ENCODE measurements around the gene PCDHGA10. TPM values are rescaled to one million over a fixed set of nuclear protein-coding genes. Genes with fewer than 3 reads are reported as not detected.
A peak's percentile ranks its signal among the peaks of the same experiment; 100 is the strongest.

The PCDHGA10 gene
- total and polyA plus RNA-seq, 9 of the 15 experiments (the other 6 are each of a cell fraction or from before 2014, with no cell fraction given) = 0.01 to 0.11 (median 0.05) TPM

- WGBS (ENCODE audit: insufficient coverage, low coverage, missing lambda C conversion rate) = 11% methylated on average over 22 of the region's 27 CpGs
- peaks cover 2% of the 10 kb centered on the region; the same call in 1 of the 2 replicates for H3K9me3 ChIP-seq (replicated peaks; ENCODE audit: control insufficient read depth, insufficient read depth, low read depth, low read length)
- DNase-seq (ENCODE audit: extremely low read depth in 1 of 4, low spot score in 3 of 4) = peak; percentile 34 to 60 (median 38)
- no peaks in the 10 kb centered on the region for H3K9me1 ChIP-seq (ENCODE audit: control insufficient read depth, insufficient read depth, low read length)
- H3K36me3 ChIP-seq (ENCODE audit: control insufficient read depth, insufficient read depth, low read length) = no peaks in the 10 kb centered on the region
- ChIA-PET POLR2A (no interaction called here), CTCF (ENCODE audit: low intra/inter-chr PET ratio) (interaction anchor here (1.2 to 2.1 kb wide), 2 partner anchors 122 to 161 kb away, joined by 5 to 10 read pairs; no protein-coding TSS in a partner anchor)
- peaks cover 0 to 9% of the 10 kb centered on the region in 2 experiments; a peak in 3 of 5 replicates for H3K4me1 ChIP-seq (replicated peaks in 1 of 2; ENCODE audit: control insufficient read depth in 2 of 2, insufficient read depth in 2 of 2, low read length in 2 of 2)
- peak; percentile 78 for ATAC-seq
- no peak within 1 kb of the TSS for H3K9ac ChIP-seq (ENCODE audit: insufficient read depth in 1 of 2, low read depth in 2 of 2, low read length in 2 of 2)
- peak; percentile 68 for FAIRE-seq
- intact Hi-C loops (cut with micrococcal nuclease) (no loop called here), in situ Hi-C loops (cut with MboI) (no loop called here)
- H3K4me2 ChIP-seq (ENCODE audit: insufficient read depth, low read length) = no peak within 1 kb of the TSS
- no peak within 1 kb of the TSS for H3K4me3 ChIP-seq
- no peak within 1 kb of the TSS for H3K27ac ChIP-seq (ENCODE audit: extremely low read depth, low read depth, low read length)
- H3K27me3 ChIP-seq (ENCODE audit: control insufficient read depth in 2 of 2, insufficient read depth in 2 of 2, low read length in 2 of 2) = peaks cover 3 to 30% of the 10 kb centered on the region in 2 experiments; a peak in 3 of 5 replicates
- TF ChIP-seq SMC3 (conservative IDR thresholded peaks at IDR 0.05; ENCODE audit: insufficient read depth, low read depth, low read length) = 0 out of 2 replicates have a peak, but pooled peaks have one; percentile 13
- TF ChIP-seq RAD21 (CRISPR knock-in tag; conservative IDR thresholded peaks at IDR 0.05 in 1 of 2, IDR thresholded peaks at IDR 0.05 in 1 of 2) = peak in 1 of 2 experiments; percentile 41; a peak in 2 of 4 replicates
- TF ChIP-seq ZSCAN29 (IDR thresholded peaks at IDR 0.05) = peak; percentile 72
- no peak for TF ChIP-seq NFRKB (IDR thresholded peaks at IDR 0.05; ENCODE audit: low read depth)
- TF ChIP-seq, protein P1, sequence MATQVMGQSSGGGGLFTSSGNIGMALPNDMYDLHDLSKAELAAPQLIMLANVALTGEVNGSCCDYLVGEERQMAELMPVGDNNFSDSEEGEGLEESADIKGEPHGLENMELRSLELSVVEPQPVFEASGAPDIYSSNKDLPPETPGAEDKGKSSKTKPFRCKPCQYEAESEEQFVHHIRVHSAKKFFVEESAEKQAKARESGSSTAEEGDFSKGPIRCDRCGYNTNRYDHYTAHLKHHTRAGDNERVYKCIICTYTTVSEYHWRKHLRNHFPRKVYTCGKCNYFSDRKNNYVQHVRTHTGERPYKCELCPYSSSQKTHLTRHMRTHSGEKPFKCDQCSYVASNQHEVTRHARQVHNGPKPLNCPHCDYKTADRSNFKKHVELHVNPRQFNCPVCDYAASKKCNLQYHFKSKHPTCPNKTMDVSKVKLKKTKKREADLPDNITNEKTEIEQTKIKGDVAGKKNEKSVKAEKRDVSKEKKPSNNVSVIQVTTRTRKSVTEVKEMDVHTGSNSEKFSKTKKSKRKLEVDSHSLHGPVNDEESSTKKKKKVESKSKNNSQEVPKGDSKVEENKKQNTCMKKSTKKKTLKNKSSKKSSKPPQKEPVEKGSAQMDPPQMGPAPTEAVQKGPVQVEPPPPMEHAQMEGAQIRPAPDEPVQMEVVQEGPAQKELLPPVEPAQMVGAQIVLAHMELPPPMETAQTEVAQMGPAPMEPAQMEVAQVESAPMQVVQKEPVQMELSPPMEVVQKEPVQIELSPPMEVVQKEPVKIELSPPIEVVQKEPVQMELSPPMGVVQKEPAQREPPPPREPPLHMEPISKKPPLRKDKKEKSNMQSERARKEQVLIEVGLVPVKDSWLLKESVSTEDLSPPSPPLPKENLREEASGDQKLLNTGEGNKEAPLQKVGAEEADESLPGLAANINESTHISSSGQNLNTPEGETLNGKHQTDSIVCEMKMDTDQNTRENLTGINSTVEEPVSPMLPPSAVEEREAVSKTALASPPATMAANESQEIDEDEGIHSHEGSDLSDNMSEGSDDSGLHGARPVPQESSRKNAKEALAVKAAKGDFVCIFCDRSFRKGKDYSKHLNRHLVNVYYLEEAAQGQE (IDR thresholded peaks at IDR 0.05; ENCODE audit: borderline replicate concordance) = peak; percentile 19; the same call in 1 of the 2 replicates
- TF ChIP-seq, protein P1 (CRISPR knock-in tag; IDR thresholded peaks at IDR 0.05; ENCODE audit: low read depth) = no peak
- TF ChIP-seq, protein P2, sequence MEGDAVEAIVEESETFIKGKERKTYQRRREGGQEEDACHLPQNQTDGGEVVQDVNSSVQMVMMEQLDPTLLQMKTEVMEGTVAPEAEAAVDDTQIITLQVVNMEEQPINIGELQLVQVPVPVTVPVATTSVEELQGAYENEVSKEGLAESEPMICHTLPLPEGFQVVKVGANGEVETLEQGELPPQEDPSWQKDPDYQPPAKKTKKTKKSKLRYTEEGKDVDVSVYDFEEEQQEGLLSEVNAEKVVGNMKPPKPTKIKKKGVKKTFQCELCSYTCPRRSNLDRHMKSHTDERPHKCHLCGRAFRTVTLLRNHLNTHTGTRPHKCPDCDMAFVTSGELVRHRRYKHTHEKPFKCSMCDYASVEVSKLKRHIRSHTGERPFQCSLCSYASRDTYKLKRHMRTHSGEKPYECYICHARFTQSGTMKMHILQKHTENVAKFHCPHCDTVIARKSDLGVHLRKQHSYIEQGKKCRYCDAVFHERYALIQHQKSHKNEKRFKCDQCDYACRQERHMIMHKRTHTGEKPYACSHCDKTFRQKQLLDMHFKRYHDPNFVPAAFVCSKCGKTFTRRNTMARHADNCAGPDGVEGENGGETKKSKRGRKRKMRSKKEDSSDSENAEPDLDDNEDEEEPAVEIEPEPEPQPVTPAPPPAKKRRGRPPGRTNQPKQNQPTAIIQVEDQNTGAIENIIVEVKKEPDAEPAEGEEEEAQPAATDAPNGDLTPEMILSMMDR (IDR thresholded peaks at IDR 0.05 in 2 of 3, conservative IDR thresholded peaks at IDR 0.05 in 1 of 3; ENCODE audit: insufficient read depth in 2 of 3, low read depth in 1 of 3, low read length in 3 of 3) = peak; percentile 56 to 61 (median 59)
- no peak for TF ChIP-seq ZKSCAN1 (IDR thresholded peaks at IDR 0.05; ENCODE audit: low read depth, low read length)
- no TSS peak for BruUV-seq (replicated peaks)
- no peak within 1 kb of the TSS for H2AFZ ChIP-seq (ENCODE audit: low read depth, low read length)
- H4K20me1 ChIP-seq (replicated peaks; ENCODE audit: control insufficient read depth, insufficient read depth, low read length) = no peaks in the 10 kb centered on the region
- no peaks in the 10 kb centered on the region for H3K79me2 ChIP-seq (ENCODE audit: control insufficient read depth, insufficient read depth, low read length)
Measured at GRCh38 chr5:141402553-141403243, 10.1 kb upstream of the PCDHGA10 start, which contains the start of gene PCDHGA9. TSS of gene PCDHGA9 (plus strand) at chr5:141402778. CDS start at chr5:141402953, 175 bp downstream.
